RKO (cell line): Measurements from ENCODE around the gene PPP5C.
"Not testable (repeated sequence)": the region's sequence is repeated elsewhere in the genome, so short reads cannot be mapped to it uniquely, and the experiment has no call there.

Source experiments
- DNase-seq: peaks from one replicate; pipeline ENCODE4 v3.0.0-alpha.2; 2016; ENCODE audit warnings: low spot score

Gene PPP5C

DNA sequence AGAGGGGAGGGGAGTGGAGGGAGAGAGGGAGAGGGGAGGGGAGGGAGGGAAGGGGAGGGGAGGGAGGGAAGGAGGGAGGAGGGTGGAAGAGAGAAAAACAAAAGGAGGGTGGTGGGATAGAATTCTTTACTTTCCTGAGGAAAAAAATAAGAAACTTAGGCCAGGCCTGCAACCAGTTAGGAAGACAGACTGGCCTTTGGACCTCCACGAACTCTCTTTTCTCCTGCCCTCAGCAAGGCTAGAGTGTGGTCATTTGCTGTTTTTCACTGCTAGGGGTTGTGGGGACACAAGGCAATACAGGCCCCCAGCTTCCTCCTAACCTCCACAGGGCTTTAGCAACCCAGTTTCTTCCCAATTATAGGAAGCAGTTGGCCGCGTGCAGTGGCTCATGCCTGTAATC, 62.3 kb downstream of the PPP5C start:
- no peak for DNase-seq

DNA sequence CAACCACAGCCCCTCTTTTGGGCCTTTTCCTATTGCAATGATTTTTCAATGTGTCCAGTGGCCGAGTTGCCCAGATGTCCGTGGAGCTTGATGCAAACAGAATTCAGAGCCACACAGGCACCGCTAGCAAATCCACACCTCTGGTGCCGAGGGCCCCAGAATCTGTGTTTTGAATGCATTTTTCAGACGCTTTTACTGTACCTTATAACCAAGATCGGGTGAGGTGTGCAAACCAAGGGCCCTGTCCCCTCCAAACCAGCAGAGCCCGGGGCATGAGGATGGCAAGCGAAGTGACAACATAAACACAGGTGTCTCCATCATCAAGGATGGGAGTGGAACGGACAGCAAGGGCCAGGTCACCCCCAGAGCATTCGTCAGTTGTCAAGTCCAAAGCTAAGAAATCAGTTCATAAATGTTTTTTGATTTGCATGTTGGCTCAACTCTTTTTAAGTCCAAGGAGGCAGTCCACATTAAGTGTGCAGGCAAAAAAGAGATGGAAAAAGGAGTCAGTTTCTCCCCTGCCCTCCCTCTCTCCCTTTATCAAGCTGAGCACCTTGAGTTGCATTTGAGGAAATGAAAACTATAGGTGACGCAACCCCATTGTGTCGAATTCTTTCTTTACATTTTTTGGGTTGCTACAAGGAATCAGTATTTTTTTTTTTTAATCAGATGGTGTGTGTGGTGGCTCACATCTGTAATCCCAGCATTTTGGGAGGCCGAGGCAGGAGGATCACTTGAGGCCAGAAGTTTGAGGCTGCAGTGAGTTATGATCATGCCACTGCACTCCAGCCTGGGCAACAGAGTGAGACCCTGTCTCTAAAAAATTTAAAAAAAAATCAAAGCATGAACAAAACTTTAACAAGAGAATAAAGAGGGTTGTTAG, 63.6 kb downstream of the PPP5C start:
- no peak for DNase-seq

DNA sequence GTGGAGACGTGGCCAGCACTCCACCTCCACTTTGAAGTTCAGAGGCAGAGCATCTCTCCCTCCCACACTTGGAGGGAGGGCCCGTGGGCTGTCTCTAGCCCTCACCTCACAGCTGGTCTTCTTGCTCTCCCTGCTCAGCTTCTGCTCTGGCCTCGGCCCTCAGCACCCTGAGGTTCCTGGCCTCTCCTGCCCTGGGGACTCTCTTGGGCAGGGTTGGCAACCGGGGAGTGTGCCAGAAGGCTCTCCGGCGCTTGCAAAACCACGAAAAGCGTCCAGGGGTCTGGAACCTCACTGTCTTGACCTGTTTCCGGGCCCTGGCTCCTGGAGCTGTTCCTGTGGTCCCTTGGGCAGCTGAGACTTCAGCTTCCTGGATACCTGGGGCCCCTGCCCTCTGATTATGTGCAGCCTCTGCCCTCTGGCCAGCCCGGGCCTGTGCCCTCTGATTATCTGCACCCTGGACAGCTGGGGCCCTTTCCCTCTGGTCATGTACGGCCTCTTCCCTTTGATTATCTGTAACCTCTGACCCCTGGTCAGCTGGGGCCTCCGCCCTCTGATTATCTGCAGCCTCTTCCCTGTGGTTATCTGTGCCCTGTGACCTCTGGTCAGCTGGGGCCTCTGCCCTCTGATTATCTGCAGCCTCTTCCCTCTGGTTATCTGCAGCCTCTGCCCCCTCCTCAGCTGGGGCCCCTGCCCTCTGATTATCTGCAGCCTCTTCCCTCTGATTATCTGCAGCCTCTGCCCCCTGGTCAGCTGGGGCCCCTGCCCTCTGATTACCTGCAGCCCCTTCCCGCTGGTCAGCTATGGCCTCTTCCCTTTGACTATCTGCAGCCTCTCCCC, 64.4 kb downstream of the PPP5C start:
- DNase-seq: no peak

- DNase-seq: no peak
Measured at GRCh38 chr19:46411925-46412649, 65.2 kb downstream of the PPP5C start.

GRCh38 chr19:46412650-46413261, 65.9 kb downstream of the PPP5C start:
- DNase-seq: no peak

DNA sequence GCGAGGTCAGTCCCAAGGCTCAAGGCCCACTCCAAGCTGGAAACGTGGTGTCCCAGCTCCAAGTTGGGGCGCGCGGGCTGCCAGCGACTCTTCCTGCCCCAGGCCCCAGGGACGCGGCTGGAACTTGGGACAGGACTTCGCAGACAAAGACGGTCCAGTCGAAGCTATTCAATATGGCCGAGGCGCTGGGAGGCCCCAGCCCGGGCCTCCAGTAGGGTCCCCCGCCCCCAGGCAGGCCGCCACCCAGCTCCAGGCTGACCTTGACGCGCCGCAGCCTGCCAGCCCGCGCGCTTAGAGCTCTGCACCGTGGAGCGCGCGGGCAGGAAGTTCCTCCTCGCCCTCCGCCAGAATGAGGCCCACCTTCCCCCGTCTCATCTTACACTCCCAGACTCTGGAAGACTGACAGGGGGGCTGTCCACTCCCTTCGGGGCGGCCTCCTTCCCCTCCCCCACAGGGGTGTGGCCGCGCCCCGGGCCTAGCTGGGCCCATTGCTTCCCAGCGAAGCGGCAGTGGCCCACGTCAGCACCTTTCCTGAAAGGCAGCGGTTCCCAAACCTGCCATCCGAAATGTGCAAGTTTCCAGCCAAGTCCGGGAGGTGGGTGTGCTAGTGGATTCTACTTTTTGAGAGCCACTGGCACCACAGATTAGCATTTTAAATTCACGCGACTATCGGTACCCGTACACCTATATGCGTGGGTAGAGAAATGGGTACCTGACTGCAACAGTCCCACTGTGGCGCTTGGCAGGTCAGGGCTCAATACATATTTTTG, 66.6 kb downstream of the PPP5C start, which contains the start of gene CCDC8:
TSS of gene CCDC8 (minus strand) at position 303 of the 770 bp plus-strand sequence. CDS start 754 bp downstream, outside the sequence.
- DNase-seq: no peak

DNA sequence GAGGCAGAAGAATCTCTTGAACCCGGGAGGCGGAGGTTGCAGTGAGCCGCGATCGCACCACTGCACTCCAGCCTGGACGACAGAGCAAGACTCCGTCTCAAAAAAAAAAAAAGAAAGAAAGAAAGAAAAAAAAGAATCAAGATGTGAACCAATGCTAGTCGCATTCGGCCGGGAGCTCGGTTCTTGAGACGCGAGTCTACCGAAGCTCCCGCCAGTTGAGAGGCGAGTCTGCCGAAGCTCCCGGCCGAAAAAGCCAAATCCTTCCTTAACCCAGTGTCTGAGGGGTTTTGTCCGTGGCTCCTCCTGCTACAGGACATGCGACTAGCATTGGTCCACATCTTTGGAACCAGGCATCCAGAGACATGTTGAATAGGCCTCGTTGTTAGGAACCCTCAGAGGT, 68.0 kb downstream of the PPP5C start:
- not testable (repeated sequence) for DNase-seq

- DNase-seq: not testable (repeated sequence)
Measured at GRCh38 chr19:46415804-46416709, 69.2 kb downstream of the PPP5C start.

- no peak for DNase-seq
Measured at GRCh38 chr19:46420056-46420455, 73.2 kb downstream of the PPP5C start.

GRCh38 chr19:46422344-46422743, 75.5 kb downstream of the PPP5C start:
- no peak for DNase-seq

- DNase-seq: no peak
Measured at GRCh38 chr19:46423188-46423587, 76.3 kb downstream of the PPP5C start.

- no peak for DNase-seq
Measured at GRCh38 chr19:46426035-46426505, 79.2 kb downstream of the PPP5C start.

GRCh38 chr19:46426506-46427162, 79.7 kb downstream of the PPP5C start:
- DNase-seq: no peak

- no peak for DNase-seq
Measured at GRCh38 chr19:46427518-46428045, 80.7 kb downstream of the PPP5C start.

- DNase-seq: no peak
Measured at GRCh38 chr19:46428239-46429135, 81.6 kb downstream of the PPP5C start, which contains the start of gene PNMA8C. Gene PNMA8C (minus strand): TSS chr19:46428936. CDS start chr19:46428359, 577 bp downstream.

DNA sequence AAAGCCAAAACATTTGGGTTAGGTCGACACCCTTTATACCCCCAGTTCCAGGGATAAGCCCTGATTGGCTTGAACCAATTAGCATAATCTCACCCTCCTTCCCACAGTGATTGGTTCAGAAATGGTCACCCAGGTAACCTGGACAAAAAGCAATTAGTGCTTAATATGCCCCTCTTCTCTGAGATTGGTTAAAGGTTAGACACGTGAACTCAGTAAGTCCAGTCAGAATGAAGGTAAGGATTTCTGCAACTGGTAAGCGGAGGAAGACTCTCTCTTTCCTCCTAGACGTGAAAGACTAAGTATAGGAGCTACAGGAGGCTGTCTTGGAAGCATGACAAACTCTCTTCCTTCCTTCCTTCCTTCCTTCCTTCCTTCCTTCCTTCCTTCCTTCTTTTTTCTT, 83.1 kb downstream of the PPP5C start:
- no peak for DNase-seq

DNA sequence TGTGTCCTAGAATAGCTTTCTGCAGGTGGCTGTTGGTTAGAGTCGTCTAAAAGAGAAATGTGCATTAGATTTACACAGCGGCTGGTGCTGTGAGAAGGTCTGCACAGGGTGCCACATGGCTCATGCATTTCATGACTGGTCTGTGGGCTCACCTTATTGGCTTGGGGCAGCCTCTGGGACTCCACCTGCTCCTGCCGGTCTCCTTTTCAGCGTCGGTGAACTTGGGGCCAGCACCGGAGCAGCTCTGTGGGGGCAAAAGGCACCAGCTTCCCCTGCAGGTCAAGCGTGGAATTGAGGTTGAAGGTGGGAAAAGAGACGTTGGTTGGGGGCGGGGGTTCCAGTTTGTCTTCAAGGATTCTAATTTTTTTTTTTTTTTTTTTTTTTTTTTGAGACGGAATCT, 84.9 kb downstream of the PPP5C start:
- DNase-seq: no peak

DNA sequence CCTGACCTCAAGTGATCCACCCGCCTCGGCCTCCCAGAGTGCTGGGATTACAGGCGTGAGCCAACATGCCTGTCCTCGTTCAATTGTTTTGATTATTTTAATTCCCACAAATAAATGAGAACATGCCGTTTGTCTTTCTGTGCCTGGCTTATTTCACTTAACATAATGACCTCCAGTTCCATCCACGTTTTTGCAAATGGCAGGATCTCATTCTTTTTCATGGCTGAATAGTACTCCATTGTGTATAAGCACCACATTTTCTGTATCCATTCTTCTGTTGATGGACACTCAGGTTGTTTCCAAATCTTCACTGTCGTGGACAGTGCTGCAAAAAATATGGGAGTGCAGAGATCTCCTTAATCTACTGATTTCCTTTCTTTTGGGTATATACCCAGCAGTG, 86.6 kb downstream of the PPP5C start:
- DNase-seq: not testable (repeated sequence)
